Activated CD8-positive, alpha-beta memory T cell treated with anti-CD3 and anti-CD28 coated beads for 36 hours (primary cell): ENCODE measurements around the gene ANKRD45. TPM values are rescaled to one million over a fixed set of nuclear protein-coding genes. Genes with fewer than 3 reads are reported as not detected.
"Not testable (repeated sequence)": the region's sequence is repeated elsewhere in the genome, so short reads cannot be mapped to it uniquely, and the experiment has no call there.

Source experiments
- CTCF ChIA-PET: fragments of 350-600 bp; sonication (Branson Sonifier 250); formaldehyde crosslinking; loops from one replicate; lab custom pipeline; 2021; ENCODE audit warnings: antibody characterized with exemption; lab: Charles Lee
- POLR2A ChIA-PET: fragments of 350-600 bp; sonication (Branson Sonifier 250); formaldehyde crosslinking; loops from one replicate; lab custom pipeline; 2021; ENCODE audit warnings: antibody characterized with exemption; lab: Charles Lee
- total RNA-seq, 2 experiments: library from RNA; stranded (reverse); gene quantifications; one replicate each; pipeline ENCODE4 v1.2.3, GENCODE V29; 2021

ANKRD45 gene
- total RNA-seq, 2 experiments from 2014 or later: not detected

GRCh38 chr1:173660306-173660705 is 9.3 kb downstream of the ANKRD45 start:
- POLR2A ChIA-PET: no interaction called here
- CTCF ChIA-PET: no interaction called here

DNA sequence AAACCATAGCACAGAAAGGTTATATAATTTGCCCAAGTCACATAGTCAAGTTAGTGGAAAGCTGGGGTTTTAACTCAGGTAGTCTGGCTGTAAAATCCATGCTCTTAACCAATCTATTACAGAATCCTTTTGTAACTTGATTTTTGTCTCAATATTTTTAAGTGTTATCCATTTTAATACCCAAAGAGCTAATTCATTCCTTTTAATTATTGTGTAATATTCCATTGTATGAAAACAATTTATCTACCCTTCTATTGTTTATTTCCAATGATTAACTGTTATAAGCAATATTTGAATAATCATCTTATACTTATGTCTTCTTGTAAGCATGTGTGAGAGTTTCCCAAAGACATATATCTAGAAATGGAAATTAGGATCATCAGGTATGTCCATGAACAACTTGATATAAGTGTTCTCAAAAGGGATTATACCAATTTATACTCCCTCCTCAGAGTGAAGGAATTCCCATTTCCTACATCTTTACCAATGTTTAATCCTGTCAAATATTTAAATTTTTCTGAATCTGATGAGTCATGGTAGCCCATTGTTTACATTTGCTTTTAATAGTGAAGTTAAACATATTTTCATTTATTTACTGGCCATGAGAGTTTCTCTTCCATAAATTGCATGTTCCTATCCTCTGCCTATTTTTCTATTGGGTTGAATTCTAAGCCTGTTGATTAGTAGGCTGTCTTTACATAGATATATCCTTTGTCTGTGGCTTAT is 20.6 kb downstream of the ANKRD45 start:
- ChIA-PET POLR2A (no interaction called here), CTCF (no interaction called here)

DNA sequence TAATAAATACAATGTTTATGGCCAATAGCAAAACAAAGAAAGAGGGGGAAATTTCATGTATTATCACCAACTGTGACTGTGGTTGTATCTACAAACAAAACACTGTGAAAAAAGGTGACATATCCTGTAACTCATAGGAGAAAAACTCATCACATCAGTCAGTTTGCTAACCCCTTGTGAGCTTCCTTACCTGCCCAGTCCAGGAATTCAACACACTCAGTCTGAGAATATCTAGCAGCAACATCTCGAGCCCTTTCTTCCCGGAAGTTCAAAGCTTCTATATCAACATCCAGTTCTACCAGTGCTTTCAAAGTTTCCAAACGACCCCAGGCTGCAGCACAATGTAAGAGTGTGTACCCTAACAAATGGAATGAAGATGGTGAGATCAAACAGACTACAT is 23.0 kb downstream of the ANKRD45 start:
- CTCF ChIA-PET: interaction anchor here (0.6 kb wide), 1 partner anchor 407 kb away, joined by 3 read pairs; no protein-coding TSS in a partner anchor
- POLR2A ChIA-PET: no interaction called here

DNA sequence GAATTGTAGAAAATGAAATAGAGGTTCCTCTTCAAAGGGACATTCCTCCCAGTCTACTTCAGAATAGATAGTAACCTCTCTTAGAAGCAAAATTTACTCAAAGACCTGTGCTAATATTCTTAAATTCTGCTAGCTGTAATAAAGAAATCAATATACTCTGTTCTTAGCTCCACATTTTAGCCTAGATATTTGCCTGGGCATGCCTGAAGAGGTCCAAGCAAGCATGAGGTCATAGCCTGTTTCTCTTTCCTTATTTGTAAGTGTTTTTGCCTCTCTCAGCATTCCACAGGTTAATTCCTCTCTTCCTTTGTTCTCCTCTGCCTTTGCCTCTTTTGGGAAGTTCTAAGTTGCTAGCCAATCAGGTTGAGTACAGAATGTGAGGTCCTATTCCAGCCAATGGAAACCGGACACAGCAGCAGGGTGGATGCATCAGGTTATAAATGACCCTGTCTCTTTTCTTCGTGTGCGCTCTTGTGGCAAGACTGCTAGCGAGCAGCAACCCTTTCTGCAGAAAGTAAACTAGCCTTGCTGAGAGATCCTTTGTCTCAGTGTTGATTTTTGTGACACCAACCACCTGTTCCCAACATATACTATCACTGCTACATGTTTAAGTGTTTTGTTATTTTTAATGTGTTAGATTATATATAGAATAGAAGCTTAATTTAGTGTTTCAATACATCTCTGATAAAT is 27.1 kb downstream of the ANKRD45 start:
- POLR2A ChIA-PET: not testable (repeated sequence)
- CTCF ChIA-PET: interaction anchor here (0.7 kb wide), 1 partner anchor 308 kb away, joined by 3 read pairs; no protein-coding TSS in a partner anchor

DNA sequence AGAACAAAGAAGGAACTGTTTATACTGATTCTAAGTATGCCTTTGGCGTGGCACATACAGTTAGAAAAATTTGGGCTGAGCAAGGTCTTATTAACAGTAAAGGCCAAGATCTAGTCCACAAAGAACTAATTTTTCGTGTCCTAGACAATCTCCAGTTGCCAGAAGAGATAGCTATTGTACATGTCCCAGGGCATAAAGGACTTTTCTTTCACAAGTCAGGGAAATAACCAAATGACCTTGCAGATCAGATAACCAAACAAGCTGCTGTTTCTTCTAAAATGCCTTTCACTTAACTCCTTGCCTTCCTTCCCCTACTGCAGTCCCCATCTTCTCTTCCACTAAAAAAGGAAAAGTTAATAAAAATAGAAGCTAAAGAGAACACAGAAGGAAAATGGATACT is 30.5 kb downstream of the ANKRD45 start:
- CTCF ChIA-PET: no interaction called here
- POLR2A ChIA-PET: no interaction called here

GRCh38 chr1:173638043-173639021 is 31.3 kb downstream of the ANKRD45 start:
- CTCF ChIA-PET: no interaction called here
- POLR2A ChIA-PET: no interaction called here

GRCh38 chr1:173637236-173638042 is 32.2 kb downstream of the ANKRD45 start:
- POLR2A ChIA-PET, CTCF ChIA-PET: not testable (repeated sequence)

DNA sequence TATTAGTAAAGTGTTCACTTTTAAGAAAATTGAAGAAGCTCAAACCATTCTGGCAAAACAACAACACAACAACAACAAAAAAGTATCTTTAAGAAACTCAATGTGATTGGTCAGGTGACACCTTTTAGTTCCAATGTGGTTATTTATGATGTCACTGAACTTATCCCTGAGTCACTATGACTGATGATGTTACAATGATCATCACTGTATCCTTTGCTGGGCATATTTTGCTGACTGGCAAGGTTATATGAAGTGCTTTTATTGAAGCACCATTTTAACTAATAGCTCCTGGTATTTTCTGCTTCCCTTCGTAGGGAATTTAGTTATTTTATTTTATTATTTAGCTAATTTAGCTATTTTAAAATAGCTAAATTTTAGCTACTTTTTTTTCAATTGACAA is 34.5 kb downstream of the ANKRD45 start, which contains the start of gene TEX50:
TEX50 (plus strand) TSS at position 223 of the 400 bp plus-strand sequence. CDS start 184 bp downstream, outside the sequence.
- CTCF ChIA-PET: interaction anchor here (0.6 kb wide), 1 partner anchor 252 kb away, joined by 3 read pairs; no protein-coding TSS in a partner anchor

DNA sequence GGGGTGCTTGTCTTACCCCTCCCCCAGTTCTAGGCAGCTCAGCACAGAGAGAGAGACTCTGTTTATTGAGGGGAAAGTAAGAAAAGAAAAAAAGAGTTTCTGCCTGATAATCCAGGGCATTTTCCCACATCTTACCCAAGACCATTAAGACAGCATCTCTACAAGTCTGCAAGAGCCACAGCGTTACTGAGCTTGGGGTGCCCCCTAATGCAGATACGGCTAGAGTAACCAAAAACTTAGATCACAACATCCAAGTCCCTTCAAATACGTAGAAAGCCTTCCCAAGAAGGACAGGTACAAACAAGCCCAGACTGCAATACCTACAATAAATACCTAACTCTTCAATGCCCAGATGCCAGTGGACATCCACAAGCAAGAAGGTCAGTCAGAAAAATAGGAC is 40.8 kb downstream of the ANKRD45 start:
- CTCF ChIA-PET: no interaction called here
- POLR2A ChIA-PET: no interaction called here

More for the DNA sequence above, 34.5 kb downstream of the ANKRD45 start, which contains the start of gene TEX50:
- POLR2A ChIA-PET: no interaction called here

DNA sequence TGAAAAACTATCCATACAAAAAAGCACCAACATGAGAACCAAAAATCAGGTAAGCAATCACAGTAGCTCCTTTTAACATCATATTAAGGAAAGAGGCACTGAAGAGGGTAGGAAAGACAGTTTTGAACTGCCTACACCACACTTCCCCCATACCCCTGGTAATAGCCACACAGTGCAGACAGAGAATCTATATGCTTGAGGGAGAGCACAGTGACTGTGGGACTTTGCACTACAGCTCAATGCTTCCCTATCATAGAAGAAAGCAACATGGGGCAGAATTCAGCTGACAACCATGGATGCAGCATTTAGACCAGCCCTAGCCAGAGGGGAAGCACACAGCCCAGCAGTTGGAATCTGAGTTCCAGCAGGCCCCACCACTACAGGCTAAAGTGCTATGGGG is 42.4 kb downstream of the ANKRD45 start:
- POLR2A ChIA-PET: no interaction called here
- CTCF ChIA-PET: no interaction called here

DNA sequence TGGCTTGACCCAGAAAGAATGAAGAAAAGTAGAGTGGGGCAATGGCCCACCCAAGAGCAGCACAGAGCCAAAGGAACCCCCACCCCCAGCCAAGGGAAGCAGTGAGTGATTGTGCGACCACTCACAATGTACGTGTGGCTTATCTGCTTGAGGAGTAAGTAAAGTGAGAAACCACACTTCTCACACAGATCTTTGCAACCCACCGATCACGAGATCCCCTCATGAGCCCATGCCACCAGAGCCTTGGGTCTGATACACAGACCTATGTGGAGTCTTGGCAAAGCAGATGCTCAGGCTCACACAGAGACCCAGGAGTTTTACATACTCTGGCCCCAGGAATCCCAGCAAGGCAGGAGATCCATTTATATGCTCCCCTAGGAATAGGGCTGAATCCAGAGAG is 52.8 kb downstream of the ANKRD45 start:
- POLR2A ChIA-PET: no interaction called here

GRCh38 chr1:173613086-173613485 is 56.6 kb downstream of the ANKRD45 start:
- POLR2A ChIA-PET, CTCF ChIA-PET: not testable (repeated sequence)

More for the DNA sequence above, 52.8 kb downstream of the ANKRD45 start:
- CTCF ChIA-PET: no interaction called here

DNA sequence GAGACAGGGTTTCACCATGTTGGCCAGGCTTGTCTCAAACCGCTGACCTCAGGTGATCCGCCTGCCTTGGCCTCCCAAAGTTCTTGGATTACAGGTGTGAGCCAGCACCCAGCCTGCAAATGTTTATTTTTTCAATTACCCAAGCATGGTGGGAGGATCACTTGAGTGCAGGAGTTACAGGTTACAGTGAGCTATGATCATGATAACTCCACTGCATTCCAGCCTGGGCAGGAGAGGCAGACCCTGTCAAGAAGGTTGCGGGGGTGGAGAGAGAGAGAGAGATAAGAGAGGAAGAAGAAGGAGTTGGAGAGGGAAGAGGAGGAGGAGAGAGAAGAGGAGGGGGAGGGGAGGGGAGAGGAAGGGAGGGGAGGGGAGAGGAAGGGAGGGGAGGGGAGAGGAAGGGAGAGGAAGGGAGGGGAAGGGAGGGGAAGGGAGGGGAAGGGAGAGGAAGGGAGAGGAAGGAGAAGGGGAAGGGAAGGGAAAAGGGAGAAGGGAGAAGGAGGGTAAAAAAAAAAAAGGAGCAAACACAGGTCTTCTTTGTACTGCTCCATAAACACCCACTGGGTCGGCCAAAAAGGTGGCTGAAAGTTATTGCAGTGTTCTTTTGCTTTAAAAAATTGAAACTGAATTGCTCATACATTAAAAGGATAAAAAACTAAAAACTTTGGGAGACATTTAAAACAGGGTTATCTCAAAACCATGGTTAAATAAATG is 61.0 kb downstream of the ANKRD45 start:
- CTCF ChIA-PET: no interaction called here
- POLR2A ChIA-PET: no interaction called here

DNA sequence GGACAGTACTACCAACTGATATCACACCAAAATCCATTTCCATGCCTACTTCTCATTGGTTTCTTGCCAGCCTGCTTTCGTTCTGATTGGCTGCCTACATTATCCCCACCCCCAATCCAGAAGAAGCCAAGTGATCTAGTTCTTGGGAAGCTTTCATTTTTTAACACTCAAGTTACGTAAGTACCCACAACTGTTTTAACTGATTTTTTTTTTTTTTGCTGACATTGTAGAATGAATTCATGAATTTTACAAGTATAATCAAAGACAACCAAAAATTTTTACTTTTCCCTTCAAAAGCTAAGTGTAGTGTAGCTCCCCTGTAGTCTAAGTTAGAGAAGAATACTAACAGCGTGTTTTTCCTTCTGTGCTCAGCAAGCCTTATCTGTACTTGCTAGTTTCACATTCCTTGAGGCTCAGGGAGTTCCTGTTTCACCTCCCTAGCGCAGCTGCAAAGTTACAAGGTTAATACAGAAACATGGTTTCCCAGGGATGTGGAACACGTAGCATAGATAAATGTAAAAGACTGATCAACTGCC is 66.5 kb downstream of the ANKRD45 start, which contains the start of gene SLC9C2:
SLC9C2 (minus strand) TSS at position 17 of the 536 bp plus-strand sequence. CDS start 1,296 bp downstream, outside the sequence.
- CTCF ChIA-PET: no interaction called here
- POLR2A ChIA-PET: no interaction called here

DNA sequence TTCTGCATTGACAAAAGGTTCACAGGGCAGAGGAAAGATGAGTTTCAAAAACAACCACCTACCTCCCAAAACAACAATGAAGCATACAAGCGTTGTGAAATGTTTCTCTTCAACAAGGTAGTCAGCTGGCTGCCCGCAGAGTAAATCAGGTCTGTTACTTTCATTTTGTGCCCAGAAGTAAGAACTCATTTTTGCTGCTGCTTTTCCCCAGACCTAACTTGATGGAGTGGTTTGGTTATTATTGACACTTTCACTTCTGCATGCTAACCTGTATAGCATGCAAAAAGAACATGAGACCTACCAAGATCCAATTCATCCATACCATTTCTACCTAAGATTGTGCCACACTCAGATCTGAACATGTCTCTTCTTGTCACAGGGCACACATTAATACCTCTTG is 68.1 kb downstream of the ANKRD45 start:
- CTCF ChIA-PET: no interaction called here
- POLR2A ChIA-PET: no interaction called here

- POLR2A ChIA-PET: no interaction called here
- CTCF ChIA-PET: no interaction called here
Observed at GRCh38 chr1:173596097-173596825, 73.4 kb downstream of the ANKRD45 start.

DNA sequence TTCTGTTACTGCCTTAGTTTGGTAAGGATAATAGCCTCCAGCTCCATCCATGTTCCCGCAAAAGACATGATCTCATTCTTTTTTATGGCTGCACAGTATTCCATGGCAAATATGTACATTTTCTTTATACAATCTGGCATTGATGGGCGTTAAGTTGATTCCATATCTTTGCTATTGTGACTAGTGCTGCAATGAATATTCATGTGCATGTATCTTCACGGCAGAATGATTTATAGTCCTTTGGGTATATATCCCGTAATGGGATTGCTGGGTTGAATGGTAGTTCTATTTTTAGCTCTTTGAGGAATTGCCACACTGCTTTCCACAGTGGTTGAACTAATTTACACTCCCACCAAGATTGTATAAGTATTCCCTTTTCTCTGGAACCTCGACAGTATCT is 78.5 kb downstream of the ANKRD45 start:
- POLR2A ChIA-PET, CTCF ChIA-PET: not testable (repeated sequence)
